ENCODE measurements around the gene NQO1. TPM values are rescaled to one million over a fixed set of nuclear protein-coding genes. Genes with fewer than 3 reads are reported as not detected.

Gene NQO1
- total and polyA plus RNA-seq, 2 donors: 12.1 to 92.5 TPM

DNA sequence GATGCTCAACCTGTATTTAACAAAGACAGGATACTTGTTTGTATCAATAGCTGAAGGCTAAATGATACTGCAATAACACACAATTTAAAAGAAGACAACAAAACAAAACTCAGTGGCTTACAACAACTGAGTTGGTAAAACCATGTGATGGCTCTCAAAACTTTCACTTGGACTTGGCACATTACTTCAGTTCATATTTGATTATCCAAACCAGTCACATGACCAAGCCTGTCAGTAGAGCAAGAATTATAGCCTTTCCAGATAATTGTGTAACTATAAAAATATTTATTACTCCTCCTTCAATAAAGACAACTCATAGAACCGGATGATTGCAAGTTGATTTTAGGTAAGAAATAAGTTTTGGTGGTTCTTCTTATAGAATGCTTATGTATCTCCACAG lies 56.8 kb downstream of the NQO1 start:
- WGBS: 46% methylated on average over 1 of the region's 1 CpG
- Histone ChIP-seq H3K4me3 (ENCODE audit: low read depth, low read length) (no peak overlapping the region), H3K27ac (ENCODE audit: low read depth) (no peak overlapping the region), H3K4me1 (ENCODE audit: insufficient read depth) (no peaks in the 10 kb centered on the region), H3K36me3 (ENCODE audit: insufficient read depth) (peaks cover 2% of the 10 kb centered on the region)
- no peak for DNase-seq (ENCODE audit: extremely low spot score)

- H3K36me3 ChIP-seq (ENCODE audit: insufficient read depth): peaks cover 2% of the 10 kb centered on the region
- no peak for DNase-seq (ENCODE audit: extremely low spot score)
- no peaks in the 10 kb centered on the region for H3K4me1 ChIP-seq (ENCODE audit: insufficient read depth)
- H3K4me3 ChIP-seq (ENCODE audit: low read depth, low read length): no peak overlapping the region
- no peak overlapping the region for H3K27ac ChIP-seq (ENCODE audit: low read depth)
Measured at GRCh38 chr16:69663846-69664245, 62.5 kb downstream of the NQO1 start.

- peaks cover 2% of the 10 kb centered on the region for H3K36me3 ChIP-seq (ENCODE audit: insufficient read depth)
Measured at GRCh38 chr16:69662901-69663300, 63.5 kb downstream of the NQO1 start.

GRCh38 chr16:69660166-69660565 lies 66.2 kb downstream of the NQO1 start:
- Histone ChIP-seq H3K27ac (ENCODE audit: low read depth) (no peak overlapping the region), H3K4me1 (ENCODE audit: insufficient read depth) (no peaks in the 10 kb centered on the region), H3K4me3 (ENCODE audit: low read depth, low read length) (no peak overlapping the region), H3K36me3 (ENCODE audit: insufficient read depth) (peaks cover 3% of the 10 kb centered on the region)
- DNase-seq (ENCODE audit: extremely low spot score): no peak
- WGBS: 95% methylated on average over 4 of the region's 4 CpGs

More at GRCh38 chr16:69662901-69663300, 63.5 kb downstream of the NQO1 start:
- no peak for DNase-seq (ENCODE audit: extremely low spot score)
- Histone ChIP-seq H3K4me3 (ENCODE audit: low read depth, low read length) (no peak overlapping the region), H3K4me1 (ENCODE audit: insufficient read depth) (no peaks in the 10 kb centered on the region), H3K27ac (ENCODE audit: low read depth) (no peak overlapping the region)
- WGBS: 81% methylated on average over 1 of the region's 1 CpG

Other genes with a start within 250 kb of the NQO1 start
- gene NFAT5, start 160.6 kb downstream of the NQO1 start, total RNA-seq: 100 TPM
- gene NFAT5, start 160.6 kb downstream of the NQO1 start, polyA plus RNA-seq: 7.1 TPM
- gene NOB1, start 28.4 kb upstream of the NQO1 start, total RNA-seq: 9.8 TPM
- 48.7 TPM for gene NOB1, start 28.4 kb upstream of the NQO1 start, polyA plus RNA-seq
- gene WWP2, start 35.8 kb upstream of the NQO1 start, total RNA-seq: 17.8 TPM
- gene WWP2, start 35.8 kb upstream of the NQO1 start, polyA plus RNA-seq: 20.4 TPM
- 1.7 TPM for gene CLEC18A, start 224.8 kb upstream of the NQO1 start, total RNA-seq
- gene CLEC18A, start 224.8 kb upstream of the NQO1 start, polyA plus RNA-seq: 0.33 TPM